Adrenal gland (tissue), 12 donors: ENCODE results near the gene VGLL4. TPM values are rescaled to one million over a fixed set of nuclear protein-coding genes. Genes with fewer than 3 reads are reported as not detected.

ENCODE experiments used
- DNase-seq, 7 donors: peaks; one replicate each; pipeline ENCODE4 v3.0.0-alpha.2; 2019 to 2020
- H3K27ac ChIP-seq, 5 donors: fragments of 200-600 bp; sonication (generic) in 4 of 5; 1 replicate in 3 of 5; 2 replicates in 2 of 5; pipeline versions ENCODE4 v1.5.1 to v1.8.0; 2016 to 2020; ENCODE audit warnings: mild to moderate bottlenecking in 1 of 5
- H3K27me3 ChIP-seq: fragments of 200-600 bp; 2 replicates; pipeline ENCODE4 v1.8.0; 2021
- H3K36me3 ChIP-seq, 2 donors: fragments of 200-600 bp; replicated peaks in 1 of 2; 1 replicate in 1 of 2; 2 replicates in 1 of 2; pipeline versions ENCODE4 v1.5.1 to v1.8.0; 2018 to 2022
- H3K4me1 ChIP-seq, 2 donors: fragments of 200-600 bp; replicated peaks in 1 of 2; 1 replicate in 1 of 2; 2 replicates in 1 of 2; pipeline versions ENCODE4 v1.5.1 to v1.8.0; 2018 to 2021
- H3K4me3 ChIP-seq, 4 donors: fragments of 200-600 bp; sonication (generic) in 3 of 4; one replicate each; pipeline ENCODE4 v1.5.1; 2016 to 2018
- H3K9me3 ChIP-seq, 3 donors: fragments of 200-600 bp; sonication (generic) in 1 of 3; replicated peaks in 1 of 3; 1 replicate in 2 of 3; 2 replicates in 1 of 3; pipeline versions ENCODE4 v1.5.1 to v1.8.0; 2016 to 2021
- CTCF ChIP-seq, 6 experiments: fragments of 450-650 bp in 4 of 6; fragments of 200-600 bp in 2 of 6; sonication (generic) in 1 of 6; IDR thresholded peaks; 1 replicate in 5 of 6; 2 replicates in 1 of 6; pipeline versions ENCODE4 v1.5.1 to v1.8.0; 2016 to 2021; ENCODE audit warnings: antibody characterized with exemption in 6 of 6, mild to moderate bottlenecking in 2 of 6, moderate library complexity in 1 of 6
- POLR2A ChIP-seq, 2 donors: fragments of 450-650 bp; IDR thresholded peaks; one replicate each; pipeline ENCODE4 v1.6.1; 2017; ENCODE audit warnings: antibody characterized with exemption in 2 of 2, mild to moderate bottlenecking in 2 of 2, moderate library complexity in 1 of 2
- WGBS, 4 donors: extraction: QIAGEN DNeasy Blood & Tissue Kit in 2 of 4; methylation state at CpG; one replicate each; pipeline versions ENCODE4 v1.1.5 to v1.1.7; 2013 to 2017; 5-methylcytosine and 5-hydroxymethylcytosine counted together
- intact Hi-C, 2 donors: fragments of 100-400 bp; cut with DNase I; formaldehyde crosslinking; loops; one replicate each; pipeline versions ENCODE4 v1.14.1 to v1.15.0; 2022 to 2023
- polyA plus RNA-seq, 3 donors: library from polyadenylated mRNA; stranded (reverse); fragments of 200-250 nt in 2 of 3; fragments of 350-450 nt in 1 of 3; fragmentation: Illumina TruSeq in 1 of 3; extraction: RNeasy Lipid Tissue Mini Kit (QIAGEN cat#74804) in 1 of 3; gene quantifications; one replicate each; pipeline ENCODE4 v1.2.3, GENCODE V29; 2013 to 2014
- total RNA-seq, 9 donors: library from RNA; depleted of rRNA in 4 of 9; stranded (reverse); fragments of >200 nt in 4 of 9; fragments of 120-200 nt in 1 of 9; fragmentation: NEBNext Ultra II Directional in 1 of 9; extraction: Animal tissue kit (Norgen Biotek cat#: 25700) in 1 of 9; gene quantifications; one replicate each; pipeline versions ENCODE4 v1.1.0 to v1.2.4, GENCODE V29; 2013 to 2023
- donor health status: healthy with polysubstance abuse.
- donor health status: Bipolar disorder and iron deficiency.
- donor health status: DM: yes; HTN: yes; CAD: no.
- donor health status: DM: no; HTN: no; CAD: no.
- donor health status: DM: no; HTN: no; CAD: no.
- donor health status: DM: yes; HTN: yes; CAD: no.

VGLL4 gene
- total and polyA plus RNA-seq, 12 donors, result 38.3 to 153 (median 86.4) TPM

GRCh38 chr3:11555881-11556633, 87.7 kb downstream of the VGLL4 start:
- DNase-seq, result peak in 1 of 7 donors; percentile 15
- intact Hi-C loops, result no loop called here
- Histone ChIP-seq H3K9me3 (no peaks in the 10 kb centered on the region), H3K4me3 (no peak overlapping the region), H3K27me3 (no peaks in the 10 kb centered on the region), H3K4me1 (peaks cover 5 to 47% of the 10 kb centered on the region in 2 donors), H3K36me3 (peaks cover 0 to 28% of the 10 kb centered on the region in 2 donors), H3K27ac (peak overlapping the region in 1 of 5 donors; percentile 64)
- TF ChIP-seq CTCF (IDR thresholded peaks at IDR 0.05) (no peak), POLR2A (IDR thresholded peaks at IDR 0.05) (no peak)
- 85 to 92% (median 89%) methylated on average over 19 to 23 of the region's 23 CpGs for WGBS, 4 donors

- H3K27ac ChIP-seq, result peak overlapping the region in 2 of 5 donors; percentile 59 to 64
Observed at GRCh38 chr3:11555211-11555782, 88.4 kb downstream of the VGLL4 start.

GRCh38 chr3:11554666-11555065, 89.0 kb downstream of the VGLL4 start:
- no peak overlapping the region for H3K4me3 ChIP-seq
- H3K36me3 ChIP-seq, result peaks cover 0 to 28% of the 10 kb centered on the region in 2 donors
- H3K9me3 ChIP-seq, result no peaks in the 10 kb centered on the region
- DNase-seq, result peak in 1 of 7 donors; percentile 15
- intact Hi-C loops, result no loop called here
- TF ChIP-seq POLR2A (IDR thresholded peaks at IDR 0.05) (no peak), CTCF (IDR thresholded peaks at IDR 0.05) (no peak)
- peaks cover 5 to 36% of the 10 kb centered on the region in 2 donors for H3K4me1 ChIP-seq
- H3K27ac ChIP-seq, result peak overlapping the region in 2 of 5 donors; percentile 59 to 64
- no peaks in the 10 kb centered on the region for H3K27me3 ChIP-seq
- 67 to 92% (median 83%) methylated on average over 7 to 12 of the region's 12 CpGs for WGBS, 4 donors

More at GRCh38 chr3:11555211-11555782, 88.4 kb downstream of the VGLL4 start:
- intact Hi-C loops, result no loop called here
- TF ChIP-seq CTCF (IDR thresholded peaks at IDR 0.05) (no peak), POLR2A (IDR thresholded peaks at IDR 0.05) (no peak)
- peak in 2 of 7 donors; percentile 37 to 39 for DNase-seq
- WGBS, 4 donors, result 60 to 82% (median 79%) methylated on average over 3 to 13 of the region's 13 CpGs
- Histone ChIP-seq H3K27me3 (no peaks in the 10 kb centered on the region), H3K4me3 (no peak overlapping the region), H3K36me3 (peaks cover 0 to 28% of the 10 kb centered on the region in 2 donors), H3K9me3 (no peaks in the 10 kb centered on the region), H3K4me1 (peaks cover 5 to 40% of the 10 kb centered on the region in 2 donors)

GRCh38 chr3:11554236-11554610, 89.5 kb downstream of the VGLL4 start:
- intact Hi-C loops, result no loop called here
- Histone ChIP-seq H3K27me3 (no peaks in the 10 kb centered on the region), H3K4me1 (peaks cover 5 to 36% of the 10 kb centered on the region in 2 donors), H3K36me3 (peaks cover 0 to 26% of the 10 kb centered on the region in 2 donors), H3K9me3 (no peaks in the 10 kb centered on the region), H3K4me3 (no peak overlapping the region), H3K27ac (peak overlapping the region in 3 of 5 donors; percentile 15 to 64 (median 59))
- DNase-seq, result no peak
- TF ChIP-seq CTCF (IDR thresholded peaks at IDR 0.05), result no peak
- TF ChIP-seq POLR2A (IDR thresholded peaks at IDR 0.05), result no peak
- WGBS, 4 donors, result 87 to 92% methylated on average over 3 of the region's 3 CpGs; no CpG with 5 or more reads in 2 of the 4 donors
